ENCODE measurements around the gene PTPRE. TPM values are rescaled to one million over a fixed set of nuclear protein-coding genes. Genes with fewer than 3 reads are reported as not detected.

PTPRE gene
- polyA plus RNA-seq, 1 donor from 2014 or later = 4.1 TPM

GRCh38 chr10:128054163-128054970 lies 147.5 kb downstream of the PTPRE start:
- Histone ChIP-seq H3K9me3 (ENCODE audit: low read length) (no peaks in the 10 kb centered on the region), H2AFZ (ENCODE audit: low read depth, low read length) (no peak overlapping the region), H3K9ac (ENCODE audit: low read length) (no peak overlapping the region), H3K36me3 (ENCODE audit: insufficient read depth, low read length) (no peaks in the 10 kb centered on the region), H3K9me2 (ENCODE audit: insufficient read depth, low read length) (no peaks in the 10 kb centered on the region), H3K4me3 (ENCODE audit: low read length) (no peak overlapping the region), H3K79me2 (replicated peaks; ENCODE audit: insufficient read depth, low read length) (no peaks in the 10 kb centered on the region), H3K27ac (ENCODE audit: low read length) (no peak overlapping the region), H3F3A (ENCODE audit: insufficient read depth, low read length, poor library complexity, severe bottlenecking) (no peaks in the 10 kb centered on the region), H3K4me2 (ENCODE audit: low read length) (no peak overlapping the region), H3K27me3 (ENCODE audit: insufficient read depth, low read depth, low read length) (no peaks in the 10 kb centered on the region), H4K20me1 (ENCODE audit: insufficient read depth) (no peaks in the 10 kb centered on the region)
- no peak for TF ChIP-seq POLR2AphosphoS5 (IDR thresholded peaks at IDR 0.05)
- no peak for TF ChIP-seq RAD21 (conservative IDR thresholded peaks at IDR 0.05)
- no peak for TF ChIP-seq REST (IDR thresholded peaks at IDR 0.05; ENCODE audit: borderline replicate concordance)
- TF ChIP-seq EP300 (conservative IDR thresholded peaks at IDR 0.05; ENCODE audit: poor library complexity, severe bottlenecking) = no peak
- TF ChIP-seq TAF1 (IDR thresholded peaks at IDR 0.05; ENCODE audit: low read depth) = no peak
- no peak for TF ChIP-seq CTCF (IDR thresholded peaks at IDR 0.05; ENCODE audit: poor library complexity, severe bottlenecking)
- TF ChIP-seq SMC3 (conservative IDR thresholded peaks at IDR 0.05; ENCODE audit: poor library complexity) = no peak
- no peak for TF ChIP-seq EZH2 (IDR thresholded peaks at IDR 0.05; ENCODE audit: borderline replicate concordance, insufficient read depth, low read length, poor library complexity, severe bottlenecking)
- TF ChIP-seq MXI1 (conservative IDR thresholded peaks at IDR 0.05; ENCODE audit: poor library complexity, severe bottlenecking) = no peak

- Histone ChIP-seq H3K27me3 (ENCODE audit: insufficient read depth, low read depth, low read length) (no peaks in the 10 kb centered on the region), H3K4me3 (ENCODE audit: low read length) (no peak overlapping the region), H3K9me3 (ENCODE audit: low read length) (no peaks in the 10 kb centered on the region), H3K9ac (ENCODE audit: low read length) (no peak overlapping the region), H3K27ac (ENCODE audit: low read length) (no peak overlapping the region), H3K9me2 (ENCODE audit: insufficient read depth, low read length) (no peaks in the 10 kb centered on the region), H3F3A (ENCODE audit: insufficient read depth, low read length, poor library complexity, severe bottlenecking) (no peaks in the 10 kb centered on the region), H3K36me3 (ENCODE audit: insufficient read depth, low read length) (no peaks in the 10 kb centered on the region), H3K79me2 (replicated peaks; ENCODE audit: insufficient read depth, low read length) (no peaks in the 10 kb centered on the region), H2AFZ (ENCODE audit: low read depth, low read length) (no peak overlapping the region), H3K4me2 (ENCODE audit: low read length) (no peak overlapping the region), H4K20me1 (ENCODE audit: insufficient read depth) (no peaks in the 10 kb centered on the region)
- TF ChIP-seq SMC3 (conservative IDR thresholded peaks at IDR 0.05; ENCODE audit: poor library complexity) = no peak
- TF ChIP-seq REST (IDR thresholded peaks at IDR 0.05; ENCODE audit: borderline replicate concordance) = no peak
- no peak for TF ChIP-seq EP300 (conservative IDR thresholded peaks at IDR 0.05; ENCODE audit: poor library complexity, severe bottlenecking)
- TF ChIP-seq EZH2 (IDR thresholded peaks at IDR 0.05; ENCODE audit: borderline replicate concordance, insufficient read depth, low read length, poor library complexity, severe bottlenecking) = no peak
- TF ChIP-seq POLR2AphosphoS5 (IDR thresholded peaks at IDR 0.05) = no peak
Observed at GRCh38 chr10:128055061-128055868, 148.4 kb downstream of the PTPRE start.

All from neural cell (in vitro differentiated cells).